HEK293 (cell line): ENCODE measurements around the gene LRCH1.

Source experiments
- CTCF ChIA-PET: fragments of 350-600 bp; formaldehyde crosslinking; extraction: SDS; loops from one replicate; lab custom pipeline; 2021; ENCODE audit warnings: antibody characterized with exemption; lab: Yijun Ruan, JAX
- POLR2A ChIA-PET: fragments of 300-600 bp; formaldehyde crosslinking; extraction: SDS; loops from one replicate; lab custom pipeline; 2020; ENCODE audit warnings: antibody characterized with exemption, inconsistent platforms; lab: Yijun Ruan, JAX
- H3K27ac ChIP-seq: fragments of 200-500 bp; sonication (Bioruptor generic); 2 replicates; pipeline ENCODE4 v1.5.1; 2014; ENCODE audit warnings: low read depth, low read length, control low read depth, inconsistent platforms; ENCODE audit errors: extremely low read depth
- H3K36me3 ChIP-seq, 2 experiments: fragments of 200-500 bp in 1 of 2; sonication (Bioruptor generic) in 1 of 2; 1 replicate in 1 of 2; 2 replicates in 1 of 2; pipeline ENCODE4 v1.5.1; 2014 to 2017; ENCODE audit warnings: inconsistent platforms in 2 of 2, low read length in 2 of 2; ENCODE audit not compliant: control insufficient read depth in 2 of 2, insufficient read depth in 1 of 2
- H3K4me1 ChIP-seq: fragments of 200-500 bp; sonication (Bioruptor generic); 2 replicates; pipeline ENCODE4 v1.5.1; 2014; ENCODE audit warnings: mild to moderate bottlenecking, low read length, inconsistent platforms; ENCODE audit not compliant: control insufficient read depth, insufficient read depth
- H3K4me3 ChIP-seq: 2 replicates; pipeline ENCODE4 v1.5.1; 2011; ENCODE audit warnings: low read depth, mild to moderate bottlenecking, control low read depth, low read length, moderate library complexity
- H3K9me3 ChIP-seq: fragments of 200-500 bp; sonication (Bioruptor generic); 2 replicates; pipeline ENCODE4 v1.5.1; 2014; ENCODE audit warnings: low read depth, low read length, inconsistent platforms; ENCODE audit not compliant: control insufficient read depth, insufficient read depth
- GLIS2 ChIP-seq: fragments of 450-650 bp; formaldehyde crosslinking; IDR thresholded peaks from 2 replicates; pipeline ENCODE4 v1.5.1; 2016; ENCODE audit warnings: missing biosample characterization, missing genetic modification characterization
- HOXC10 ChIP-seq: sonication (generic); formaldehyde crosslinking; IDR thresholded peaks from 2 replicates; pipeline ENCODE4 v1.8.1; 2023; ENCODE audit warnings: mild to moderate bottlenecking, missing genetic modification reagents
- OVOL3 ChIP-seq: fragments of 450-650 bp; formaldehyde crosslinking; IDR thresholded peaks from 2 replicates; pipeline ENCODE4 v1.5.1; 2016; ENCODE audit warnings: missing biosample characterization, missing genetic modification characterization
- ZBTB7A ChIP-seq: fragments of 450-650 bp; formaldehyde crosslinking; IDR thresholded peaks from 2 replicates; pipeline ENCODE4 v1.5.1; 2016; ENCODE audit warnings: low read depth, missing biosample characterization, missing genetic modification characterization
- ZNF112 ChIP-seq: fragments of 450-650 bp; formaldehyde crosslinking; IDR thresholded peaks from 2 replicates; pipeline ENCODE4 v1.5.0; 2017; ENCODE audit warnings: missing biosample characterization, missing genetic modification characterization
- ZNF140 ChIP-seq: fragments of 450-650 bp; formaldehyde crosslinking; IDR thresholded peaks from 2 replicates; pipeline ENCODE4 v1.5.1; 2016; ENCODE audit warnings: missing biosample characterization, missing genetic modification characterization
- ZNF214 ChIP-seq: fragments of 450-650 bp; formaldehyde crosslinking; IDR thresholded peaks from 2 replicates; pipeline ENCODE4 v1.5.1; 2017; ENCODE audit warnings: missing biosample characterization, mild to moderate bottlenecking, missing genetic modification characterization, borderline replicate concordance
- ZNF24 ChIP-seq: fragments of 450-650 bp; formaldehyde crosslinking; IDR thresholded peaks from 2 replicates; pipeline ENCODE4 v1.5.1; 2016; ENCODE audit warnings: missing biosample characterization, missing genetic modification characterization
- ZNF311 ChIP-seq: fragments of 450-650 bp; formaldehyde crosslinking; IDR thresholded peaks from 2 replicates; pipeline ENCODE4 v1.5.1; 2017; ENCODE audit warnings: missing biosample characterization, missing genetic modification characterization, borderline replicate concordance
- ZNF521 ChIP-seq: fragments of 450-650 bp; formaldehyde crosslinking; IDR thresholded peaks from 2 replicates; pipeline ENCODE4 v1.5.1; 2017; ENCODE audit warnings: missing biosample characterization, mild to moderate bottlenecking, missing genetic modification characterization
- ZNF621 ChIP-seq: fragments of 450-650 bp; formaldehyde crosslinking; IDR thresholded peaks from 2 replicates; pipeline ENCODE4 v1.5.1; 2017; ENCODE audit warnings: missing biosample characterization, missing genetic modification characterization
- ZNF626 ChIP-seq: fragments of 450-650 bp; sonication (Bioruptor Pico); formaldehyde crosslinking; IDR thresholded peaks from 2 replicates; pipeline ENCODE4 v1.5.1; 2018; ENCODE audit warnings: missing biosample characterization, missing genetic modification characterization, inconsistent platforms
- ZNF785 ChIP-seq: fragments of 450-650 bp; formaldehyde crosslinking; IDR thresholded peaks from 2 replicates; pipeline ENCODE4 v1.5.1; 2016; ENCODE audit warnings: missing biosample characterization, missing genetic modification characterization
- TF ChIP-seq, protein P1 (sequence below): fragments of 450-650 bp; formaldehyde crosslinking; IDR thresholded peaks from 2 replicates; pipeline ENCODE4 v1.5.1; 2017; ENCODE audit warnings: missing biosample characterization, missing genetic modification characterization
- TF ChIP-seq, protein P2 (sequence below): fragments of 450-650 bp; formaldehyde crosslinking; IDR thresholded peaks from 2 replicates; pipeline ENCODE4 v1.5.1; 2016; ENCODE audit warnings: missing biosample characterization, missing genetic modification characterization
- TF ChIP-seq, protein P3 (sequence below): fragments of 450-650 bp; formaldehyde crosslinking; IDR thresholded peaks from 2 replicates; pipeline ENCODE4 v1.5.1; 2016; ENCODE audit warnings: missing biosample characterization, missing genetic modification characterization
- TF ChIP-seq, protein P4 (sequence below): fragments of 450-650 bp; formaldehyde crosslinking; IDR thresholded peaks from 2 replicates; pipeline ENCODE4; 2016; ENCODE audit warnings: missing biosample characterization, missing genetic modification characterization
- TF ChIP-seq, protein P5 (sequence below): fragments of 450-650 bp; formaldehyde crosslinking; IDR thresholded peaks from 2 replicates; pipeline ENCODE4 v1.5.1; 2017; ENCODE audit warnings: missing biosample characterization, mild to moderate bottlenecking, missing genetic modification characterization, moderate library complexity
- TF ChIP-seq, protein P6 (sequence below): fragments of 450-650 bp; formaldehyde crosslinking; IDR thresholded peaks from 2 replicates; pipeline ENCODE4 v1.5.1; 2016; ENCODE audit warnings: missing biosample characterization, missing genetic modification characterization, low read depth

LRCH1 gene

DNA sequence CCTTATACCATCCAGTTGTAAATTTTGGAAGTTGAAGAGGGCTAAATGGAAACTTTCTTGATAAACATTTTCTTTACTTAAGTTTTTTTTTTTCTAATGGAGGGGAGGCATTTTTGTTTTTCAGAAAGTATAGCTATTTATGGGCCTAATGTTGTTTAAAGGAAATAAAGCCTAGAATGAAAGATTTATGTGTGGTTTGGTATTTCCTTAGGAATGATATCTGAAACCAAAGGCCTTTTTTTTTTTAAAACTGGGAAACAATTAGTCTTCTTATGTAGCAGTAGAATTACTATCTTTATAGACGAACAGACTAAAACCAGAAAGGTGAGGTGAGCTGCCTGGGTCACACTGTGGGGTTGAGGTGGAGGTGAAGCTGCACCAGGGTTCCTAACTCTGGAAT is 163.9 kb downstream of the LRCH1 start (continued):
- TF ChIP-seq, protein P1, sequence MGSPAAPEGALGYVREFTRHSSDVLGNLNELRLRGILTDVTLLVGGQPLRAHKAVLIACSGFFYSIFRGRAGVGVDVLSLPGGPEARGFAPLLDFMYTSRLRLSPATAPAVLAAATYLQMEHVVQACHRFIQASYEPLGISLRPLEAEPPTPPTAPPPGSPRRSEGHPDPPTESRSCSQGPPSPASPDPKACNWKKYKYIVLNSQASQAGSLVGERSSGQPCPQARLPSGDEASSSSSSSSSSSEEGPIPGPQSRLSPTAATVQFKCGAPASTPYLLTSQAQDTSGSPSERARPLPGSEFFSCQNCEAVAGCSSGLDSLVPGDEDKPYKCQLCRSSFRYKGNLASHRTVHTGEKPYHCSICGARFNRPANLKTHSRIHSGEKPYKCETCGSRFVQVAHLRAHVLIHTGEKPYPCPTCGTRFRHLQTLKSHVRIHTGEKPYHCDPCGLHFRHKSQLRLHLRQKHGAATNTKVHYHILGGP (tag by site-specific recombination): no peak
- TF ChIP-seq, all 188 proteins: peak for 1

DNA sequence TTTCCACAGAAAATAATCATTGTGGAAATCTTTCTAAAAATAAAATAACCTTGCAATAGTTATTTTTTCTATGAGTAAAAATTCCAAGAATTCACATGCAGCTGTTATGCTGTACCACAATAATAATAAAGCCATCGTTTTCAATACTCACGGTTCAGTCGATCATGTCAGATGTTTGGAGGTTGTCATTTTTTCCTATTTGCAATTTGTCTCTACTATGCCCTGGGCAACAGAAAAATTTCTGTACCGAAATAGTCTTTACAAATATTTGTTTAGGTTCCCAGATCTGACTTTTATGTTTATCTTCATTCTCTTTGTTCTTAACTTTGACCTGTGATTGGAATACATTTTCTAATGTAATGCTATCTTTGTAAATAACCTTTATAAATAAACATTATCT is 164.3 kb downstream of the LRCH1 start:
- Histone ChIP-seq H3K9me3 (no peaks in the 10 kb centered on the region), H3K4me3 (no peak overlapping the region), H3K4me1 (0 out of 2 replicates have a peak, but pooled peaks cover 3% of the 10 kb centered on the region), H3K27ac (no peak overlapping the region), H3K36me3 (peaks cover 0 to 6% of the 10 kb centered on the region in 2 experiments; a peak in 2 of 3 replicates)
- ChIA-PET POLR2A (no interaction called here), CTCF (interaction anchor here (0.5 to 1.3 kb wide), 4 partner anchors 10 to 1173 kb away, joined by 3 to 5 read pairs (median 3); no protein-coding TSS in a partner anchor)
- TF ChIP-seq OVOL3 (tag by site-specific recombination): no peak
- no peak for TF ChIP-seq ZNF24 (tag by site-specific recombination)
- no peak for TF ChIP-seq ZNF140 (tag by site-specific recombination)
- no peak for TF ChIP-seq GLIS2
- no peak for TF ChIP-seq ZNF521 (tag by site-specific recombination)
- TF ChIP-seq, protein P2, sequence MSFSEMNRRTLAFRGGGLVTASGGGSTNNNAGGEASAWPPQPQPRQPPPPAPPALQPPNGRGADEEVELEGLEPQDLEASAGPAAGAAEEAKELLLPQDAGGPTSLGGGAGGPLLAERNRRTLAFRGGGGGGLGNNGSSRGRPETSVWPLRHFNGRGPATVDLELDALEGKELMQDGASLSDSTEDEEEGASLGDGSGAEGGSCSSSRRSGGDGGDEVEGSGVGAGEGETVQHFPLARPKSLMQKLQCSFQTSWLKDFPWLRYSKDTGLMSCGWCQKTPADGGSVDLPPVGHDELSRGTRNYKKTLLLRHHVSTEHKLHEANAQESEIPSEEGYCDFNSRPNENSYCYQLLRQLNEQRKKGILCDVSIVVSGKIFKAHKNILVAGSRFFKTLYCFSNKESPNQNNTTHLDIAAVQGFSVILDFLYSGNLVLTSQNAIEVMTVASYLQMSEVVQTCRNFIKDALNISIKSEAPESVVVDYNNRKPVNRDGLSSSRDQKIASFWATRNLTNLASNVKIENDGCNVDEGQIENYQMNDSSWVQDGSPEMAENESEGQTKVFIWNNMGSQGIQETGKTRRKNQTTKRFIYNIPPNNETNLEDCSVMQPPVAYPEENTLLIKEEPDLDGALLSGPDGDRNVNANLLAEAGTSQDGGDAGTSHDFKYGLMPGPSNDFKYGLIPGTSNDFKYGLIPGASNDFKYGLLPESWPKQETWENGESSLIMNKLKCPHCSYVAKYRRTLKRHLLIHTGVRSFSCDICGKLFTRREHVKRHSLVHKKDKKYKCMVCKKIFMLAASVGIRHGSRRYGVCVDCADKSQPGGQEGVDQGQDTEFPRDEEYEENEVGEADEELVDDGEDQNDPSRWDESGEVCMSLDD (tag by site-specific recombination): no peak
- TF ChIP-seq ZNF311 (tag by site-specific recombination): no peak
- TF ChIP-seq, protein P3, sequence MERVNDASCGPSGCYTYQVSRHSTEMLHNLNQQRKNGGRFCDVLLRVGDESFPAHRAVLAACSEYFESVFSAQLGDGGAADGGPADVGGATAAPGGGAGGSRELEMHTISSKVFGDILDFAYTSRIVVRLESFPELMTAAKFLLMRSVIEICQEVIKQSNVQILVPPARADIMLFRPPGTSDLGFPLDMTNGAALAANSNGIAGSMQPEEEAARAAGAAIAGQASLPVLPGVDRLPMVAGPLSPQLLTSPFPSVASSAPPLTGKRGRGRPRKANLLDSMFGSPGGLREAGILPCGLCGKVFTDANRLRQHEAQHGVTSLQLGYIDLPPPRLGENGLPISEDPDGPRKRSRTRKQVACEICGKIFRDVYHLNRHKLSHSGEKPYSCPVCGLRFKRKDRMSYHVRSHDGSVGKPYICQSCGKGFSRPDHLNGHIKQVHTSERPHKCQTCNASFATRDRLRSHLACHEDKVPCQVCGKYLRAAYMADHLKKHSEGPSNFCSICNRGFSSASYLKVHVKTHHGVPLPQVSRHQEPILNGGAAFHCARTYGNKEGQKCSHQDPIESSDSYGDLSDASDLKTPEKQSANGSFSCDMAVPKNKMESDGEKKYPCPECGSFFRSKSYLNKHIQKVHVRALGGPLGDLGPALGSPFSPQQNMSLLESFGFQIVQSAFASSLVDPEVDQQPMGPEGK: no peak
- TF ChIP-seq, protein P4, sequence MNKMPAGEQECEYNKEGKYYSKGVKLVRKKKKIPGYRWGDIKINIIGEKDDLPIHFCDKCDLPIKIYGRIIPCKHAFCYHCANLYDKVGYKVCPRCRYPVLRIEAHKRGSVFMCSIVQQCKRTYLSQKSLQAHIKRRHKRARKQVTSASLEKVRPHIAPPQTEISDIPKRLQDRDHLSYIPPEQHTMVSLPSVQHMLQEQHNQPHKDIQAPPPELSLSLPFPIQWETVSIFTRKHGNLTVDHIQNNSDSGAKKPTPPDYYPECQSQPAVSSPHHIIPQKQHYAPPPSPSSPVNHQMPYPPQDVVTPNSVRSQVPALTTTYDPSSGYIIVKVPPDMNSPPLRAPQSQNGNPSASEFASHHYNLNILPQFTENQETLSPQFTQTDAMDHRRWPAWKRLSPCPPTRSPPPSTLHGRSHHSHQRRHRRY (tag by site-specific recombination): no peak
- TF ChIP-seq, protein P5, sequence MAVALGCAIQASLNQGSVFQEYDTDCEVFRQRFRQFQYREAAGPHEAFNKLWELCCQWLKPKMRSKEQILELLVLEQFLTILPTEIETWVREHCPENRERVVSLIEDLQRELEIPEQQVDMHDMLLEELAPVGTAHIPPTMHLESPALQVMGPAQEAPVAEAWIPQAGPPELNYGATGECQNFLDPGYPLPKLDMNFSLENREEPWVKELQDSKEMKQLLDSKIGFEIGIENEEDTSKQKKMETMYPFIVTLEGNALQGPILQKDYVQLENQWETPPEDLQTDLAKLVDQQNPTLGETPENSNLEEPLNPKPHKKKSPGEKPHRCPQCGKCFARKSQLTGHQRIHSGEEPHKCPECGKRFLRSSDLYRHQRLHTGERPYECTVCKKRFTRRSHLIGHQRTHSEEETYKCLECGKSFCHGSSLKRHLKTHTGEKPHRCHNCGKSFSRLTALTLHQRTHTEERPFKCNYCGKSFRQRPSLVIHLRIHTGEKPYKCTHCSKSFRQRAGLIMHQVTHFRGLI (tag by site-specific recombination): no peak
- TF ChIP-seq HOXC10 (CRISPR knock-in tag): no peak
- no peak for TF ChIP-seq ZNF785 (tag by site-specific recombination)
- no peak for TF ChIP-seq ZNF214 (tag by site-specific recombination)
- TF ChIP-seq ZNF621: no peak
- no peak for TF ChIP-seq ZBTB7A (tag by site-specific recombination)
- TF ChIP-seq, protein P6, sequence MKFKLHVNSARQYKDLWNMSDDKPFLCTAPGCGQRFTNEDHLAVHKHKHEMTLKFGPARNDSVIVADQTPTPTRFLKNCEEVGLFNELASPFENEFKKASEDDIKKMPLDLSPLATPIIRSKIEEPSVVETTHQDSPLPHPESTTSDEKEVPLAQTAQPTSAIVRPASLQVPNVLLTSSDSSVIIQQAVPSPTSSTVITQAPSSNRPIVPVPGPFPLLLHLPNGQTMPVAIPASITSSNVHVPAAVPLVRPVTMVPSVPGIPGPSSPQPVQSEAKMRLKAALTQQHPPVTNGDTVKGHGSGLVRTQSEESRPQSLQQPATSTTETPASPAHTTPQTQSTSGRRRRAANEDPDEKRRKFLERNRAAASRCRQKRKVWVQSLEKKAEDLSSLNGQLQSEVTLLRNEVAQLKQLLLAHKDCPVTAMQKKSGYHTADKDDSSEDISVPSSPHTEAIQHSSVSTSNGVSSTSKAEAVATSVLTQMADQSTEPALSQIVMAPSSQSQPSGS (tag by site-specific recombination): no peak
- no peak for TF ChIP-seq ZNF112 (tag by site-specific recombination)
- no peak for TF ChIP-seq ZNF626 (tag by site-specific recombination)
